ENCODE results near the gene ALOX5.
"Not testable (repeated sequence)": the region's sequence is repeated elsewhere in the genome, so short reads cannot be mapped to it uniquely, and the experiment has no call there.

The ALOX5 gene

DNA sequence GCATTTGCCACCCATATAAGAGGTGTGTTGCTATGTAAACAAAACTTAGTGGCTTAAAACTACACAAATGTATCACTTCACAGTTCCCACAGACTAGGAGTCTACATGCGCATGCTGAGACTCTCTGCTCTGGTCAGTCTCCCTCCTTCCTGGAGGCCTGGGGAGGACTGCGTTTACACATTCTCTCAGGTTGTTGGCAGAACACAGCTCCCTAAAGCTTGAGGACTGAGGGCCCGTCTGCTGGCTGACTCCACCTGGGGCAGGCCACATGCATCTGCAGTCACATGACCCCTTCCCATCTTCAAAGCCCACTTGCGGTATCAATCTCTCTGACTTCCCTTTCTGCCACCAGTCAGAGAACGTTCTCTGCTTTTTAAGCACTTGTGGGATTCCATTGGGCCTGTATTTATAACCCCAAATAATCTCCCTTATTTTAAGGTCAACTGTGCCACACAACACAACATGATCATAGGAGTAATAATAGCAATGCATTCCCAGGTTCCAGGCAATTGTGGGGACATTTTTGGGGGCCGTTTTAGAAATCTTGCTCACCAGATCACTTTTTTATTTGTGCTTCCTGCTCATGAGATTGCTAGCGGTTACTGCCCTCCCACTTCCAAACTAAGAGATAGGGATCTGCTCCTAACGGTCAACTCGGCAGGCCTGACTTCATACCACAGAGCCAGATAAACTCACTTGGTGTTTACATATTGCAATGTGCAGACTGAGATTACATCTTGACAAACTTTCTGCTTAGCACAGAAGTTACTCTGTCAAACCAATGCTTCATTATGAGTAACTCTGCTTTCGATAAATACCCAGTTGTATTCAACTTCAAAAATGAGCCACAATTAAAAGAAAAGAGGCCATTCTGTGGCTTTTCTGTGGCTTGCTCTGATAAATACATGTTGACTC is 96.3 kb downstream of the ALOX5 start:
- peak; percentile 41 for DNase-seq

DNA sequence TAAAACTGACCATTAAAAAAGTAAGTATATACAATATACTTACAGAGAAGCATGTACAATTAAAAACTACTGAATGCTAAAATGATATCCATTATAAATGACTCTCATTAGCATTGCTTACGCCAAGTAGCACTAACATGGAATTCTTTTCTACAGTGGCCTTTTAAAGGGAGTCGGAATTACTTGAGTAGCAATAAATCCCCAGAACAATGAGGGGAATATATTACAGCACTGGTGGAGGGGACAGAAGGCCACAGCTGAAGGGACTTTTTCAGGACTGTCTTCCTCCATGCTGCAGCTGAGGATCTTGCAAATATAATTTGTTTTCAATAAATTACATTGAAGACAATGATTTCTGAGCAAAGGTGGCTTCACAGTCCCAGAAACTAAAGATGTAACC is 97.0 kb downstream of the ALOX5 start:
- no peak for DNase-seq

- no peak for DNase-seq
Observed at GRCh38 chr10:45471531-45472310, 97.7 kb downstream of the ALOX5 start.

- no peak for DNase-seq
Observed at GRCh38 chr10:45473126-45473525, 99.1 kb downstream of the ALOX5 start.

DNA sequence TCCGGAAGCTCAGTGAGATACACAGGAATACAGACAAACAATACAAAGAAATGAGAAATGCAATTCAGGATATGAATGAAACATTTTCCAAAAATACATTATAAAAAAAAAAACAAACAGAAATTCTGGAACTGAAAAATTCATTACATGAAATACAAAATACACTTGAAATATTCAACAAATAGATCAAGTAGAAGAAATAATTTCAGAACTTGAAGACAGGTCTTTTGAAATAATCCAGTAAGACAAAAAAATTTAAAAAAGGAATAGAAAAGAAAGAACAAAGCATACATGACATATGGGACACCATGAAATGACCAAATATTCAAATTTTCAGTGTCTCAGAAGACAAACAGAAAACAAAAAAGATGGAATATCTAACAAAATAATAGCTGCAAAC is 102.5 kb downstream of the ALOX5 start:
- no peak for DNase-seq

GRCh38 chr10:45480294-45480693 is 106.3 kb downstream of the ALOX5 start:
- DNase-seq = no peak

DNA sequence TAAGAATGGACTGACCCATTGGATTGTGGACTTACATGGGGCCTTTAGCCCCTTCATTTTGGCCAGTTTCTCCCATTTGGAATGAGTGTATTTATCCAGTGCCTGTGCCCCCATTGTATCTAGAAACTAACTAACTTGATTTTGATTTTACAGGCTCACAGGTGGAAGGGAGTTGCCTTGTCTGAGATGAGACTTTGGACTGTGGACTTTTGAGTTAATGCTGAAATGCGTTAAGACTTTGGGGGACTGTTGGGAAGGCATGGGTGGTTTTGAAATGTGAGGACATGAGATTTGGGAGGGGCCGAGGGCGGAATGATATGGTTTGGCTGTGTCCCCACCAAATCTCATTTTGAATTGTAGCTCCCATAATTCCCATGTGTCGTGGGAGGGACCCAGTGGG is 107.1 kb downstream of the ALOX5 start:
- DNase-seq = not testable (repeated sequence)

GRCh38 chr10:45483002-45483401 is 109.0 kb downstream of the ALOX5 start:
- no peak for DNase-seq

DNA sequence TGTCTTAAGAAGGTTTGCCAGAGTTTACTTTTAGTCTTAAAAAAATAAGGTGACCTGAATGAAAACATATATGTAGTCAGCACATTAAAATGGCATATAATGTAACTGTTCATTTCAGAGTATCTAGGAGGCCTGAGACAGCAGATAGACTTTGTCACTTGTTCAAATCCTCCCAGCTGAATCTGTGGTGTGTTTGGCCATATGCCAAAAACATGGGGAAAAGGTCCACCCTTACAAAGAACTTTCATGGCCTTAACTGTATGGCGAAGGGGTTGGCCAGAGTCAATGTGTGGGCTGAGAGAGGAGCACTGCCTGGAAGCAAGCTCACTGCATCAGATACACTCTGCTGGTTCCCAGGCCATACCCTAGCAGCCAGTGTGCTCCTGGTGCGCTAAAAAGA is 113.7 kb downstream of the ALOX5 start:
- DNase-seq = no peak

DNA sequence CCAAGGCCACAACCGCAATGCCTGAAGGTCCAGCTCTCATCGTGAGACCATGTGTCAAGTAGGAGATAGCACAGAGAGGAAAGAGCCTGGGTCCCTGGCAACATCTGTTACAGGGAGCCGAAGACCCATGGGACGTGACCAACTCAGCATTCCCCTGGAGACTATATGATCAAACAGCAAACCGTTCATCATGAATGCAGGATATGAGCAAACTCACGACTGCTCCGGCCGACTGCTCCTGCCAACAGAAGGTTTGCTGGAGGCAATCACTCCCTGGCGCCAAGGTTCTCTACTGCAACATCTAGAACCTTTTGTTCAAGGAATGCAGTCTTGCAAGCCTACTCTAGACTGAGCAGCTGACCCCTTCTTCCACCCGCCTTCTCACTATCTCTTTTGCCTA is 114.3 kb downstream of the ALOX5 start:
- no peak for DNase-seq

GRCh38 chr10:45490277-45490676 is 116.3 kb downstream of the ALOX5 start:
- DNase-seq = no peak

- DNase-seq = no peak
Observed at GRCh38 chr10:45491061-45491460, 117.0 kb downstream of the ALOX5 start.

Data from activated gamma-delta T cell treated with Interleukin-2 at 50 U/mL for 16 hours (primary cell).